Activated B cell treated with CpG ODN at 0.5 μM for 24 hours (primary cell): ENCODE results near the gene CAMTA1. TPM values are rescaled to one million over a fixed set of nuclear protein-coding genes. Genes with fewer than 3 reads are reported as not detected.

ENCODE experiments used
- ATAC-seq: fragments of 200-7000 bp; cut with Tn5 transposase; one replicate; pipeline ENCODE4 v1.10.0; 2021; ENCODE audit warnings: low read depth, mild to moderate bottlenecking, moderate library complexity
- CTCF ChIA-PET: fragments of 350-600 bp; sonication (Branson Sonifier 250); formaldehyde crosslinking; loops from one replicate; lab custom pipeline; 2021; ENCODE audit warnings: antibody characterized with exemption; lab: Charles Lee
- POLR2A ChIA-PET: fragments of 350-600 bp; sonication (Branson Sonifier 250); formaldehyde crosslinking; loops from one replicate; lab custom pipeline; 2021; ENCODE audit warnings: antibody characterized with exemption; lab: Charles Lee
- DNase-seq: peaks from one replicate; pipeline ENCODE4 v3.0.0; 2022
- H3K27ac Mint-ChIP-seq: one replicate; pipeline ENCODE4 v1.8.0; 2020; ENCODE audit warnings: mixed read lengths
- H3K27me3 Mint-ChIP-seq: one replicate; pipeline ENCODE4 v1.8.0; 2021; ENCODE audit warnings: mixed read lengths
- H3K36me3 Mint-ChIP-seq: one replicate; pipeline ENCODE4 v1.8.0; 2021; ENCODE audit warnings: low read depth, mixed read lengths
- H3K4me1 Mint-ChIP-seq: one replicate; pipeline ENCODE4 v1.8.0; 2021; ENCODE audit warnings: mixed read lengths
- H3K4me3 Mint-ChIP-seq: one replicate; pipeline ENCODE4 v1.8.0; 2020; ENCODE audit warnings: mild to moderate bottlenecking, mixed read lengths
- H3K9me3 Mint-ChIP-seq: one replicate; pipeline ENCODE4 v1.8.0; 2020; ENCODE audit warnings: mixed read lengths
- CTCF ChIP-seq: fragments of 200-600 bp; IDR thresholded peaks from one replicate; pipeline ENCODE4 v1.8.0; 2022; ENCODE audit warnings: antibody characterized with exemption, mild to moderate bottlenecking
- intact Hi-C: fragments of 100-400 bp; cut with micrococcal nuclease; formaldehyde crosslinking; loops from one replicate; pipeline ENCODE4 v1.15.1; 2024
- total RNA-seq: library from RNA; stranded (reverse); gene quantifications from 2 replicates; pipeline ENCODE4 v1.2.3, GENCODE V29; 2022

Gene CAMTA1
- total RNA-seq, 1 donor from 2014 or later: 49.8 TPM

GRCh38 chr1:6987940-6988339 lies 202.7 kb downstream of the CAMTA1 start:
- ATAC-seq (no peak), DNase-seq (no peak)
- ChIA-PET POLR2A (no interaction called here), CTCF (no interaction called here)
- Mint-ChIP-seq H3K4me1 (no peaks in the 10 kb centered on the region), H3K27me3 (peaks cover 2% of the 10 kb centered on the region), H3K4me3 (no peak overlapping the region), H3K36me3 (no peaks in the 10 kb centered on the region), H3K9me3 (no peaks in the 10 kb centered on the region), H3K27ac (no peak overlapping the region)
- intact Hi-C loops: no loop called here
- no peak for TF ChIP-seq CTCF

GRCh38 chr1:6988796-6989195 lies 203.5 kb downstream of the CAMTA1 start:
- CTCF ChIA-PET: no interaction called here
- no peak overlapping the region for H3K27ac Mint-ChIP-seq
- no peaks in the 10 kb centered on the region for H3K9me3 Mint-ChIP-seq
- no peaks in the 10 kb centered on the region for H3K36me3 Mint-ChIP-seq
- ATAC-seq: no peak
- peaks cover 2% of the 10 kb centered on the region for H3K27me3 Mint-ChIP-seq
- H3K4me3 Mint-ChIP-seq: no peak overlapping the region
- TF ChIP-seq CTCF: no peak
- intact Hi-C loops: no loop called here
- no peaks in the 10 kb centered on the region for H3K4me1 Mint-ChIP-seq
- POLR2A ChIA-PET: no interaction called here
- no peak for DNase-seq

- DNase-seq (no peak), ATAC-seq (no peak)
- no peak for TF ChIP-seq CTCF
- no peaks in the 10 kb centered on the region for H3K9me3 Mint-ChIP-seq
- ChIA-PET POLR2A (no interaction called here), CTCF (no interaction called here)
- intact Hi-C loops: no loop called here
- no peaks in the 10 kb centered on the region for H3K4me1 Mint-ChIP-seq
- no peak overlapping the region for H3K4me3 Mint-ChIP-seq
- no peaks in the 10 kb centered on the region for H3K36me3 Mint-ChIP-seq
- peaks cover 2% of the 10 kb centered on the region for H3K27me3 Mint-ChIP-seq
- H3K27ac Mint-ChIP-seq: no peak overlapping the region
These were observed 204.2 kb downstream of the CAMTA1 start for GRCh38 chr1:6989212-6990159.

GRCh38 chr1:6991266-6991665 lies 206.0 kb downstream of the CAMTA1 start:
- H3K27me3 Mint-ChIP-seq: peaks cover 6% of the 10 kb centered on the region
- no peak overlapping the region for H3K27ac Mint-ChIP-seq
- H3K36me3 Mint-ChIP-seq: no peaks in the 10 kb centered on the region
- intact Hi-C loops: no loop called here
- H3K4me1 Mint-ChIP-seq: no peaks in the 10 kb centered on the region
- ChIA-PET CTCF (no interaction called here), POLR2A (no interaction called here)
- no peak overlapping the region for H3K4me3 Mint-ChIP-seq
- H3K9me3 Mint-ChIP-seq: no peaks in the 10 kb centered on the region
- ATAC-seq (no peak), DNase-seq (no peak)
- TF ChIP-seq CTCF: no peak

GRCh38 chr1:6995789-6996188 lies 210.5 kb downstream of the CAMTA1 start:
- no peak for ATAC-seq
- intact Hi-C loops: no loop called here

More at GRCh38 chr1:6995789-6996188, 210.5 kb downstream of the CAMTA1 start:
- no peaks in the 10 kb centered on the region for H3K4me1 Mint-ChIP-seq
- no peaks in the 10 kb centered on the region for H3K9me3 Mint-ChIP-seq
- ChIA-PET CTCF (no interaction called here), POLR2A (no interaction called here)
- peaks cover 16% of the 10 kb centered on the region for H3K27me3 Mint-ChIP-seq
- no peak for DNase-seq
- no peak for TF ChIP-seq CTCF
- H3K27ac Mint-ChIP-seq: no peak overlapping the region
- no peaks in the 10 kb centered on the region for H3K36me3 Mint-ChIP-seq
- H3K4me3 Mint-ChIP-seq: no peak overlapping the region
